ENCODE measurements around the gene MAP3K13.

The MAP3K13 gene

GRCh38 chr3:185406121-185406620 is 43.2 kb downstream of the MAP3K13 start:
- Histone ChIP-seq H3K4me1 (ENCODE audit: insufficient read depth, low read length, severe bottlenecking) (no peaks in the 10 kb centered on the region), H3K36me3 (ENCODE audit: insufficient read depth, low read length) (no peaks in the 10 kb centered on the region), H3K9me2 (ENCODE audit: low read depth, low read length) (no peaks in the 10 kb centered on the region), H4K20me1 (ENCODE audit: insufficient read depth, low read length) (no peaks in the 10 kb centered on the region), H3K9ac (ENCODE audit: low read length) (no peak overlapping the region), H3K79me2 (ENCODE audit: insufficient read depth, low read length) (no peaks in the 10 kb centered on the region), H3K4me2 (ENCODE audit: low read length) (no peak overlapping the region), H3F3A (ENCODE audit: insufficient read depth, low read length) (no peaks in the 10 kb centered on the region), H3K9me3 (ENCODE audit: low read length) (no peaks in the 10 kb centered on the region), H2AFZ (ENCODE audit: low read length) (no peak overlapping the region), H3K27ac (ENCODE audit: low read depth, low read length, poor library complexity, severe bottlenecking) (no peak overlapping the region), H3K27me3 (ENCODE audit: insufficient read depth, low read length) (no peaks in the 10 kb centered on the region; the same call in 1 of the 2 replicates), H3K4me3 (ENCODE audit: low read depth, low read length, poor library complexity, severe bottlenecking) (no peak overlapping the region)
- TF ChIP-seq CTCF (IDR thresholded peaks at IDR 0.05; ENCODE audit: low read length) = no peak
- no peak for TF ChIP-seq EZH2 (IDR thresholded peaks at IDR 0.05; ENCODE audit: borderline replicate concordance, low read length)

- no peaks in the 10 kb centered on the region for H3K36me3 ChIP-seq (ENCODE audit: insufficient read depth, low read length)
- no peaks in the 10 kb centered on the region for H4K20me1 ChIP-seq (ENCODE audit: insufficient read depth, low read length)
- H3K27ac ChIP-seq (ENCODE audit: low read depth, low read length, poor library complexity, severe bottlenecking) = no peak overlapping the region
- no peak overlapping the region for H3K9ac ChIP-seq (ENCODE audit: low read length)
- H3K4me1 ChIP-seq (ENCODE audit: insufficient read depth, low read length, severe bottlenecking) = no peaks in the 10 kb centered on the region
- no peak overlapping the region for H3K4me3 ChIP-seq (ENCODE audit: low read depth, low read length, poor library complexity, severe bottlenecking)
- H3K4me2 ChIP-seq (ENCODE audit: low read length) = no peak overlapping the region
- H3K27me3 ChIP-seq (ENCODE audit: insufficient read depth, low read length) = no peaks in the 10 kb centered on the region
- TF ChIP-seq EZH2 (IDR thresholded peaks at IDR 0.05; ENCODE audit: borderline replicate concordance, low read length) (no peak), CTCF (IDR thresholded peaks at IDR 0.05; ENCODE audit: low read length) (no peak)
- no peaks in the 10 kb centered on the region for H3K9me3 ChIP-seq (ENCODE audit: low read length)
- no peaks in the 10 kb centered on the region for H3F3A ChIP-seq (ENCODE audit: insufficient read depth, low read length)
- no peaks in the 10 kb centered on the region for H3K79me2 ChIP-seq (ENCODE audit: insufficient read depth, low read length)
- H2AFZ ChIP-seq (ENCODE audit: low read length) = no peak overlapping the region
- no peaks in the 10 kb centered on the region for H3K9me2 ChIP-seq (ENCODE audit: low read depth, low read length)
Measured at GRCh38 chr3:185409957-185410356, 47.0 kb downstream of the MAP3K13 start.

- H3K4me2 ChIP-seq (ENCODE audit: low read length) = no peak overlapping the region
- no peak overlapping the region for H3K9ac ChIP-seq (ENCODE audit: low read length)
- H3F3A ChIP-seq (ENCODE audit: insufficient read depth, low read length) = no peaks in the 10 kb centered on the region
- no peak overlapping the region for H2AFZ ChIP-seq (ENCODE audit: low read length)
- no peak overlapping the region for H3K27ac ChIP-seq (ENCODE audit: low read depth, low read length, poor library complexity, severe bottlenecking)
- H3K79me2 ChIP-seq (ENCODE audit: insufficient read depth, low read length) = no peaks in the 10 kb centered on the region
- no peaks in the 10 kb centered on the region for H3K36me3 ChIP-seq (ENCODE audit: insufficient read depth, low read length)
- no peak overlapping the region for H3K4me3 ChIP-seq (ENCODE audit: low read depth, low read length, poor library complexity, severe bottlenecking)
- no peaks in the 10 kb centered on the region for H4K20me1 ChIP-seq (ENCODE audit: insufficient read depth, low read length)
- no peak for TF ChIP-seq EZH2 (IDR thresholded peaks at IDR 0.05; ENCODE audit: borderline replicate concordance, low read length)
- TF ChIP-seq CTCF (IDR thresholded peaks at IDR 0.05; ENCODE audit: low read length) = no peak
- H3K9me2 ChIP-seq (ENCODE audit: low read depth, low read length) = no peaks in the 10 kb centered on the region
- H3K9me3 ChIP-seq (ENCODE audit: low read length) = no peaks in the 10 kb centered on the region
- H3K27me3 ChIP-seq (ENCODE audit: insufficient read depth, low read length) = no peaks in the 10 kb centered on the region
- H3K4me1 ChIP-seq (ENCODE audit: insufficient read depth, low read length, severe bottlenecking) = no peaks in the 10 kb centered on the region
Measured at GRCh38 chr3:185411133-185411532, 48.2 kb downstream of the MAP3K13 start.
